IPS-15b (cell line): ENCODE data around the gene GPLD1.
"Not testable (repeated sequence)": the region's sequence is repeated elsewhere in the genome, so short reads cannot be mapped to it uniquely, and the experiment has no call there.

Source experiments
- H3K27me3 ChIP-seq: one replicate; pipeline ENCODE4 v1.6.1; 2013; ENCODE audit warnings: low read length; ENCODE audit not compliant: control insufficient read depth, insufficient read depth
- H3K36me3 ChIP-seq: one replicate; pipeline ENCODE4 v1.6.1; 2013; ENCODE audit warnings: low read length; ENCODE audit not compliant: control insufficient read depth, insufficient read depth
- H3K4me1 ChIP-seq: one replicate; pipeline ENCODE4 v1.6.1; 2013; ENCODE audit warnings: mild to moderate bottlenecking, low read length; ENCODE audit not compliant: control insufficient read depth, insufficient read depth
- H3K4me3 ChIP-seq: one replicate; pipeline ENCODE4 v1.5.1; 2013; ENCODE audit warnings: low read depth, low read length
- H3K9ac ChIP-seq: one replicate; pipeline ENCODE4 v1.6.1; 2013; ENCODE audit warnings: low read depth, mild to moderate bottlenecking, low read length
- H3K9me3 ChIP-seq: one replicate; pipeline ENCODE4 v1.6.1; 2013; ENCODE audit warnings: mild to moderate bottlenecking, low read length; ENCODE audit not compliant: control insufficient read depth, insufficient read depth

Gene GPLD1

GRCh38 chr6:24517659-24518543 lies 28.5 kb upstream of the GPLD1 start:
- H3K9me3 ChIP-seq, result no peaks in the 10 kb centered on the region
- H3K27me3 ChIP-seq, result no peaks in the 10 kb centered on the region
- no peaks in the 10 kb centered on the region for H3K4me1 ChIP-seq
- H3K4me3 ChIP-seq, result no peak overlapping the region
- H3K9ac ChIP-seq, result no peak overlapping the region
- no peaks in the 10 kb centered on the region for H3K36me3 ChIP-seq

- Histone ChIP-seq H3K9ac (no peak overlapping the region), H3K9me3 (no peaks in the 10 kb centered on the region), H3K4me3 (no peak overlapping the region), H3K4me1 (no peaks in the 10 kb centered on the region), H3K36me3 (no peaks in the 10 kb centered on the region), H3K27me3 (no peaks in the 10 kb centered on the region)
Measured at GRCh38 chr6:24513602-24514001, 24.2 kb upstream of the GPLD1 start.

GRCh38 chr6:24511976-24512375 lies 22.6 kb upstream of the GPLD1 start:
- H3K36me3 ChIP-seq, H3K4me1 ChIP-seq, H3K9me3 ChIP-seq, H3K9ac ChIP-seq, H3K27me3 ChIP-seq, H3K4me3 ChIP-seq: not testable (repeated sequence)

GRCh38 chr6:24506814-24507520 lies 17.6 kb upstream of the GPLD1 start:
- H3K27me3 ChIP-seq, result no peaks in the 10 kb centered on the region
- no peaks in the 10 kb centered on the region for H3K9me3 ChIP-seq
- no peaks in the 10 kb centered on the region for H3K36me3 ChIP-seq
- H3K9ac ChIP-seq, result no peak overlapping the region
- H3K4me1 ChIP-seq, result peaks cover 4% of the 10 kb centered on the region
- no peak overlapping the region for H3K4me3 ChIP-seq

GRCh38 chr6:24504649-24505586 lies 15.5 kb upstream of the GPLD1 start:
- H3K4me3 ChIP-seq, result no peak overlapping the region
- H3K9ac ChIP-seq, result no peak overlapping the region
- H3K4me1 ChIP-seq, result peaks cover 5% of the 10 kb centered on the region
- H3K27me3 ChIP-seq, result no peaks in the 10 kb centered on the region
- H3K9me3 ChIP-seq, result no peaks in the 10 kb centered on the region
- no peaks in the 10 kb centered on the region for H3K36me3 ChIP-seq

- H3K4me3 ChIP-seq, result no peak overlapping the region
- H3K27me3 ChIP-seq, result no peaks in the 10 kb centered on the region
- H3K36me3 ChIP-seq, result no peaks in the 10 kb centered on the region
- H3K9ac ChIP-seq, result no peak overlapping the region
- H3K9me3 ChIP-seq, result no peaks in the 10 kb centered on the region
- H3K4me1 ChIP-seq, result peaks cover 5% of the 10 kb centered on the region
Measured at GRCh38 chr6:24504287-24504648, 14.9 kb upstream of the GPLD1 start.

- peaks cover 5% of the 10 kb centered on the region for H3K4me1 ChIP-seq
- no peak overlapping the region for H3K9ac ChIP-seq
- H3K4me3 ChIP-seq, result no peak overlapping the region
- no peaks in the 10 kb centered on the region for H3K36me3 ChIP-seq
- H3K9me3 ChIP-seq, result no peaks in the 10 kb centered on the region
- H3K27me3 ChIP-seq, result peaks cover 2% of the 10 kb centered on the region
Measured at GRCh38 chr6:24501914-24502313, 12.5 kb upstream of the GPLD1 start.

- Histone ChIP-seq H3K9me3 (no peaks in the 10 kb centered on the region), H3K27me3 (peaks cover 7% of the 10 kb centered on the region), H3K4me3 (no peak overlapping the region), H3K9ac (no peak overlapping the region), H3K4me1 (peaks cover 5% of the 10 kb centered on the region), H3K36me3 (no peaks in the 10 kb centered on the region)
Measured at GRCh38 chr6:24501374-24501773, 12.0 kb upstream of the GPLD1 start.

GRCh38 chr6:24500683-24501082 lies 11.3 kb upstream of the GPLD1 start:
- Histone ChIP-seq H3K27me3 (peaks cover 12% of the 10 kb centered on the region), H3K9me3 (no peaks in the 10 kb centered on the region), H3K36me3 (no peaks in the 10 kb centered on the region), H3K4me3 (no peak overlapping the region), H3K4me1 (peaks cover 10% of the 10 kb centered on the region), H3K9ac (no peak overlapping the region)

- Histone ChIP-seq H3K4me3 (no peak overlapping the region), H3K9ac (no peak overlapping the region), H3K4me1 (peaks cover 17% of the 10 kb centered on the region), H3K9me3 (no peaks in the 10 kb centered on the region), H3K27me3 (peaks cover 25% of the 10 kb centered on the region), H3K36me3 (no peaks in the 10 kb centered on the region)
Measured at GRCh38 chr6:24497254-24497970, 8.0 kb upstream of the GPLD1 start.
